G401 (cell line): Measurements from ENCODE around the gene PRSS16. TPM values are rescaled to one million over a fixed set of nuclear protein-coding genes. Genes with fewer than 3 reads are reported as not detected.

ENCODE experiments used
- total RNA-seq: library from RNA; depleted of rRNA; stranded (reverse); fragments of >200 nt; shearing (Covaris generic); gene quantifications from 2 replicates; pipeline ENCODE4 v1.2.3, GENCODE V29; 2014; rRNA removed

The PRSS16 gene
- total RNA-seq, 1 experiment from 2014 or later = 12.9 TPM

Other genes with a start within 250 kb of the PRSS16 start
- not detected in 2 replicates for gene POM121L2, start 64.6 kb downstream of the PRSS16 start, total RNA-seq
- 13.4 and 17.0 TPM in 2 replicates for gene ZNF391, start 141.1 kb downstream of the PRSS16 start, total RNA-seq
- 14.1 and 23.9 TPM in 2 replicates for gene ZNF184, start 225.4 kb downstream of the PRSS16 start, total RNA-seq